ENCODE results near the gene ARHGEF19. TPM values are rescaled to one million over a fixed set of nuclear protein-coding genes. Genes with fewer than 3 reads are reported as not detected.
A peak's percentile ranks its signal among the peaks of the same experiment; 100 is the strongest.
"Not testable (repeated sequence)": the region's sequence is repeated elsewhere in the genome, so short reads cannot be mapped to it uniquely, and the experiment has no call there.

Gene ARHGEF19
- total and polyA plus RNA-seq, 9 of the 15 experiments (the other 6 are each of a cell fraction or from before 2014, with no cell fraction given): 0.73 to 21.0 (median 5.2) TPM

GRCh38 chr1:16163608-16164212 lies 48.7 kb downstream of the ARHGEF19 start:
- H3K36me3 ChIP-seq (ENCODE audit: control insufficient read depth, insufficient read depth, low read length); intact Hi-C loops (cut with micrococcal nuclease); H4K20me1 ChIP-seq (replicated peaks; ENCODE audit: control insufficient read depth, insufficient read depth, low read length); in situ Hi-C loops (cut with MboI); ATAC-seq; H3K79me2 ChIP-seq (ENCODE audit: control insufficient read depth, insufficient read depth, low read length); H3K27me3 ChIP-seq (ENCODE audit: control insufficient read depth in 2 of 2, insufficient read depth in 2 of 2, low read length in 2 of 2); DNase-seq (ENCODE audit: extremely low read depth in 1 of 4, low spot score in 3 of 4); FAIRE-seq; BruUV-seq (replicated peaks); H3K4me3 ChIP-seq; CTCF ChIA-PET (ENCODE audit: low intra/inter-chr PET ratio); H3K9me1 ChIP-seq (ENCODE audit: control insufficient read depth, insufficient read depth, low read length); H3K9me3 ChIP-seq (replicated peaks; ENCODE audit: control insufficient read depth, insufficient read depth, low read depth, low read length): not testable (repeated sequence)
- POLR2A ChIA-PET: interaction anchor here (0.7 to 5.5 kb wide), 9 partner anchors 8 to 148 kb away, joined by 3 to 38 read pairs (median 4); no protein-coding TSS in a partner anchor
- H2AFZ ChIP-seq (ENCODE audit: low read depth, low read length): peak overlapping the region; percentile 50
- peak overlapping the region; percentile 35 to 74; a peak in 2 of 4 replicates for H3K9ac ChIP-seq (ENCODE audit: insufficient read depth in 1 of 2, low read depth in 2 of 2, low read length in 2 of 2)
- peak overlapping the region; percentile 54 for H3K4me2 ChIP-seq (ENCODE audit: insufficient read depth, low read length)
- peak overlapping the region; percentile 77 for H3K27ac ChIP-seq (ENCODE audit: extremely low read depth, low read depth, low read length)
- H3K4me1 ChIP-seq (replicated peaks in 1 of 2; ENCODE audit: control insufficient read depth in 2 of 2, insufficient read depth in 2 of 2, low read length in 2 of 2): peaks cover 31 to 49% of the 10 kb centered on the region in 2 experiments
- 58% methylated on average over 12 of the region's 12 CpGs for WGBS (ENCODE audit: insufficient coverage, low coverage, missing lambda C conversion rate)
- peak; percentile 24; the same call in 1 of the 2 replicates for TF ChIP-seq MAX (CRISPR knock-in tag; IDR thresholded peaks at IDR 0.05)
- TF ChIP-seq BRD9 (IDR thresholded peaks at IDR 0.05; ENCODE audit: low read depth, partially characterized antibody): peak; percentile 44
- 0 out of 4 replicates have a peak, but pooled peaks of 1 of the 2 experiments have one; percentile 28 for TF ChIP-seq MLLT1 (IDR thresholded peaks at IDR 0.05)
- 0 out of 2 replicates have a peak, but pooled peaks have one; percentile 10 for TF ChIP-seq MGA (IDR thresholded peaks at IDR 0.05)

Data from K562 (cell line).